RKO (cell line): ENCODE data around the gene ZNF134.

Experiments used
- DNase-seq: peaks from one replicate; pipeline ENCODE4 v3.0.0-alpha.2; 2016; ENCODE audit warnings: low spot score

Gene ZNF134

GRCh38 chr19:57613941-57614743 lies at the start of gene ZNF134:
Gene ZNF134 (plus strand): TSS chr19:57614242. CDS start chr19:57619469, 5,227 bp downstream.
- no peak for DNase-seq

- no peak for DNase-seq
Observed at GRCh38 chr19:57566396-57567265, 47.4 kb upstream of the ZNF134 start.

GRCh38 chr19:57570707-57571106 lies 43.3 kb upstream of the ZNF134 start:
- DNase-seq = no peak

GRCh38 chr19:57572415-57572947 lies 41.6 kb upstream of the ZNF134 start:
- no peak for DNase-seq

- no peak for DNase-seq
Observed at GRCh38 chr19:57576661-57577060, 37.4 kb upstream of the ZNF134 start.

GRCh38 chr19:57578487-57579205 lies 35.4 kb upstream of the ZNF134 start, which contains the start of gene ZNF416:
Gene ZNF416 (minus strand): TSS chr19:57578911. CDS start chr19:57578704, 207 bp downstream.
- peak; percentile 98 for DNase-seq

GRCh38 chr19:57583104-57583520 lies 30.9 kb upstream of the ZNF134 start:
- no peak for DNase-seq

GRCh38 chr19:57583521-57584416 lies 30.3 kb upstream of the ZNF134 start, which contains the start of gene ZIK1:
Gene ZIK1 (plus strand): TSS chr19:57584145. CDS start chr19:57584357, 212 bp downstream.
- DNase-seq = no peak

GRCh38 chr19:57587529-57587928 lies 26.5 kb upstream of the ZNF134 start:
- peak; percentile 86 for DNase-seq

GRCh38 chr19:57599377-57599760 lies 14.7 kb upstream of the ZNF134 start:
- no peak for DNase-seq

GRCh38 chr19:57599761-57600383 lies 14.2 kb upstream of the ZNF134 start, which contains the start of gene ZNF530:
Gene ZNF530 (plus strand): TSS chr19:57599885. CDS start chr19:57604346, 4,461 bp downstream.
- DNase-seq = no peak

GRCh38 chr19:57606931-57607330 lies 7.1 kb upstream of the ZNF134 start:
- DNase-seq = no peak

GRCh38 chr19:57611113-57611512 lies 2.9 kb upstream of the ZNF134 start:
- DNase-seq = no peak

- DNase-seq = no peak
Observed at GRCh38 chr19:57615346-57615745, 1.3 kb downstream of the ZNF134 start.

- no peak for DNase-seq
Observed at GRCh38 chr19:57620673-57621348, 6.8 kb downstream of the ZNF134 start.

- no peak for DNase-seq
Observed at GRCh38 chr19:57623091-57623490, 9.0 kb downstream of the ZNF134 start.

- DNase-seq = peak; percentile 90
Observed at GRCh38 chr19:57632987-57633831, 19.2 kb downstream of the ZNF134 start, which contains the start of gene ZNF211. Gene ZNF211 (plus strand): TSS chr19:57633168. CDS start chr19:57633347, 179 bp downstream.

GRCh38 chr19:57633832-57634131 lies 19.7 kb downstream of the ZNF134 start:
- no peak for DNase-seq

GRCh38 chr19:57637379-57637778 lies 23.3 kb downstream of the ZNF134 start:
- no peak for DNase-seq
